H1 (cell line): ENCODE results near the gene EXOG. TPM values are rescaled to one million over a fixed set of nuclear protein-coding genes. Genes with fewer than 3 reads are reported as not detected.

Experiments
- BCL11A ChIP-seq, 2 experiments: IDR thresholded peaks; one replicate each; pipeline ENCODE4 v1.6.1; 2011; ENCODE audit warnings: low read depth in 2 of 2, low read length in 2 of 2, mild to moderate bottlenecking in 2 of 2
- polyA plus RNA-seq, 7 experiments: library from polyadenylated mRNA; depleted of rRNA in 3 of 7; stranded (reverse) in 5 of 7; unstranded in 2 of 7; fragments of >200 nt in 5 of 7; fragments of 200-250 nt in 2 of 7; gene quantifications; 1 replicate in 5 of 7; 2 replicates in 1 of 7; 4 replicates in 1 of 7; pipeline versions ENCODE4 v1.2.1 to v1.2.3, GENCODE V29; 2011 to 2013; ENCODE audit warnings: missing spikeins in 2 of 7, mixed read lengths in 2 of 7
- total RNA-seq: library from RNA; stranded (reverse); fragmentation: NEBNext Ultra II Directional; extraction: Animal tissue kit (Norgen Biotek cat#: 25700); gene quantifications from 2 replicates; pipeline ENCODE4 v1.2.1, GENCODE V29; 2021

The EXOG gene
- total and polyA plus RNA-seq, 2 of the 8 experiments (the other 6 are each of a cell fraction or from before 2014, with no cell fraction given) = 7.2 to 12.9 TPM

GRCh38 chr3:38455639-38456430, 40.3 kb upstream of the EXOG start (continued):
- no peak for TF ChIP-seq BCL11A (IDR thresholded peaks at IDR 0.05; ENCODE audit: low read depth in 2 of 2, low read length in 2 of 2)
